Fibroblast of the aortic adventitia (primary cell): Measurements from ENCODE around the gene PARP1. TPM values are rescaled to one million over a fixed set of nuclear protein-coding genes. Genes with fewer than 3 reads are reported as not detected.

Experiments used
- DNase-seq: peaks from one replicate; pipeline ENCODE4 v3.0.0-alpha.2; 2010; ENCODE audit warnings: low read depth
- H3K4me3 ChIP-seq: 2 replicates; pipeline ENCODE4 v1.5.1; 2011; ENCODE audit warnings: low read depth, mild to moderate bottlenecking, control low read depth, low read length, moderate library complexity
- CTCF ChIP-seq: IDR thresholded peaks from 2 replicates; pipeline ENCODE4 v1.5.1; 2011; ENCODE audit warnings: mild to moderate bottlenecking, low read length, control low read depth, inconsistent platforms; ENCODE audit not compliant: insufficient read depth
- total RNA-seq: library from RNA; depleted of rRNA; stranded (reverse); fragments of >200 nt; gene quantifications from 2 replicates; pipeline ENCODE4 v1.2.3, GENCODE V29; 2012; ENCODE audit warnings: low replicate concordance

The PARP1 gene
- total RNA-seq, 1 donor, result 67.8 TPM

GRCh38 chr1:226382030-226382429 lies 25.9 kb downstream of the PARP1 start:
- no peak overlapping the region for H3K4me3 ChIP-seq
- no peak for TF ChIP-seq CTCF
- no peak for DNase-seq

- no peak for TF ChIP-seq CTCF
- no peak overlapping the region for H3K4me3 ChIP-seq
- no peak for DNase-seq
Observed at GRCh38 chr1:226381226-226381998, 26.5 kb downstream of the PARP1 start.

GRCh38 chr1:226378071-226378470 lies 29.8 kb downstream of the PARP1 start:
- DNase-seq, result no peak
- TF ChIP-seq CTCF, result no peak
- H3K4me3 ChIP-seq, result no peak overlapping the region

- TF ChIP-seq CTCF, result no peak
- H3K4me3 ChIP-seq, result no peak overlapping the region
- DNase-seq, result no peak
Observed at GRCh38 chr1:226376300-226376699, 31.6 kb downstream of the PARP1 start.

GRCh38 chr1:226373376-226373775 lies 34.5 kb downstream of the PARP1 start:
- DNase-seq, result no peak
- H3K4me3 ChIP-seq, result no peak overlapping the region
- no peak for TF ChIP-seq CTCF

GRCh38 chr1:226372885-226373284 lies 35.0 kb downstream of the PARP1 start:
- H3K4me3 ChIP-seq, result no peak overlapping the region
- TF ChIP-seq CTCF, result no peak
- no peak for DNase-seq

- no peak for TF ChIP-seq CTCF
- no peak overlapping the region for H3K4me3 ChIP-seq
- DNase-seq, result no peak
Observed at GRCh38 chr1:226371866-226372490, 35.9 kb downstream of the PARP1 start.
